GM19025 (cell line): ENCODE data around the gene ADAMTS12.

Source experiments
- ATAC-seq: cut with Tn5 transposase; IDR thresholded peaks from one replicate; pipeline ENCODE4 v1.9.1; 2021; ENCODE audit warnings: mild to moderate bottlenecking, low read depth, moderate library complexity; ENCODE audit not compliant: unreplicated experiment

ADAMTS12 gene

GRCh38 chr5:33812746-33813145, 79.0 kb downstream of the ADAMTS12 start:
- no peak for ATAC-seq

GRCh38 chr5:33810491-33811120, 81.2 kb downstream of the ADAMTS12 start:
- ATAC-seq: no peak

GRCh38 chr5:33809936-33810335, 81.9 kb downstream of the ADAMTS12 start:
- ATAC-seq: no peak

GRCh38 chr5:33808699-33809098, 83.1 kb downstream of the ADAMTS12 start:
- no peak for ATAC-seq

GRCh38 chr5:33807771-33808170, 84.0 kb downstream of the ADAMTS12 start:
- ATAC-seq: no peak

- no peak for ATAC-seq
These were observed 84.9 kb downstream of the ADAMTS12 start for GRCh38 chr5:33806738-33807442.

GRCh38 chr5:33801292-33801691, 90.5 kb downstream of the ADAMTS12 start:
- ATAC-seq: no peak

- ATAC-seq: no peak
These were observed 91.4 kb downstream of the ADAMTS12 start for GRCh38 chr5:33800241-33800950.

GRCh38 chr5:33795496-33795895, 96.3 kb downstream of the ADAMTS12 start:
- ATAC-seq: no peak

GRCh38 chr5:33794550-33795181, 97.1 kb downstream of the ADAMTS12 start:
- ATAC-seq: no peak

GRCh38 chr5:33793836-33794549, 97.8 kb downstream of the ADAMTS12 start:
- no peak for ATAC-seq

GRCh38 chr5:33793276-33793675, 98.5 kb downstream of the ADAMTS12 start:
- ATAC-seq: no peak

GRCh38 chr5:33792559-33792958, 99.2 kb downstream of the ADAMTS12 start:
- no peak for ATAC-seq

GRCh38 chr5:33789567-33789957, 102.2 kb downstream of the ADAMTS12 start:
- no peak for ATAC-seq

GRCh38 chr5:33788922-33789566, 102.7 kb downstream of the ADAMTS12 start:
- no peak for ATAC-seq

- ATAC-seq: no peak
These were observed 106.2 kb downstream of the ADAMTS12 start for GRCh38 chr5:33785571-33785970.

- no peak for ATAC-seq
These were observed 110.5 kb downstream of the ADAMTS12 start for GRCh38 chr5:33781286-33781685.

- no peak for ATAC-seq
These were observed 115.6 kb downstream of the ADAMTS12 start for GRCh38 chr5:33776151-33776660.

- no peak for ATAC-seq
These were observed 117.4 kb downstream of the ADAMTS12 start for GRCh38 chr5:33774341-33774740.

GRCh38 chr5:33772380-33772897, 119.4 kb downstream of the ADAMTS12 start:
- ATAC-seq: no peak
